ENCODE data around the gene BCL2L2.

BCL2L2 gene

GRCh38 chr14:23360496-23360895 is 53.9 kb downstream of the BCL2L2 start:
- no peak overlapping the region for H3K4me3 ChIP-seq (ENCODE audit: insufficient read depth, low read length, poor library complexity, severe bottlenecking)
- TF ChIP-seq EZH2phosphoT487 (conservative IDR thresholded peaks at IDR 0.05; ENCODE audit: low read length) (no peak), CTCF (IDR thresholded peaks at IDR 0.05; ENCODE audit: insufficient read depth, low read length, poor library complexity, severe bottlenecking) (no peak)
- H3K27ac ChIP-seq (ENCODE audit: low read depth, low read length) = no peak overlapping the region
- H3F3A ChIP-seq (ENCODE audit: insufficient read depth) = no peaks in the 10 kb centered on the region
- H3K27me3 ChIP-seq (ENCODE audit: low read length) = no peaks in the 10 kb centered on the region
- H4K20me1 ChIP-seq (ENCODE audit: low read depth, low read length) = no peaks in the 10 kb centered on the region
- H3K9me3 ChIP-seq (ENCODE audit: insufficient read depth, low read length) = no peaks in the 10 kb centered on the region
- no peak overlapping the region for H3K9ac ChIP-seq (ENCODE audit: low read length)
- no peaks in the 10 kb centered on the region for H3K9me2 ChIP-seq (replicated peaks; ENCODE audit: insufficient read depth, low read length)
- no peak overlapping the region for H3K4me2 ChIP-seq (ENCODE audit: low read depth, low read length, poor library complexity, severe bottlenecking)
- no peaks in the 10 kb centered on the region for H3K79me2 ChIP-seq (ENCODE audit: insufficient read depth, low read length)
- no peak overlapping the region for H2AFZ ChIP-seq (ENCODE audit: low read depth, low read length, severe bottlenecking)
- no peaks in the 10 kb centered on the region for H3K36me3 ChIP-seq (ENCODE audit: low read length)

- Histone ChIP-seq H4K20me1 (ENCODE audit: low read depth, low read length) (no peaks in the 10 kb centered on the region), H3K79me2 (ENCODE audit: insufficient read depth, low read length) (no peaks in the 10 kb centered on the region), H3K36me3 (ENCODE audit: low read length) (no peaks in the 10 kb centered on the region), H3K27me3 (ENCODE audit: low read length) (no peaks in the 10 kb centered on the region), H3F3A (ENCODE audit: insufficient read depth) (no peaks in the 10 kb centered on the region), H3K27ac (ENCODE audit: low read depth, low read length) (no peak overlapping the region), H3K9me2 (replicated peaks; ENCODE audit: insufficient read depth, low read length) (no peaks in the 10 kb centered on the region), H3K4me2 (ENCODE audit: low read depth, low read length, poor library complexity, severe bottlenecking) (no peak overlapping the region), H3K9ac (ENCODE audit: low read length) (no peak overlapping the region), H3K9me3 (ENCODE audit: insufficient read depth, low read length) (no peaks in the 10 kb centered on the region), H3K4me3 (ENCODE audit: insufficient read depth, low read length, poor library complexity, severe bottlenecking) (no peak overlapping the region), H2AFZ (ENCODE audit: low read depth, low read length, severe bottlenecking) (no peak overlapping the region)
- no peak for TF ChIP-seq EZH2phosphoT487 (conservative IDR thresholded peaks at IDR 0.05; ENCODE audit: low read length)
- TF ChIP-seq CTCF (IDR thresholded peaks at IDR 0.05; ENCODE audit: insufficient read depth, low read length, poor library complexity, severe bottlenecking) = no peak
Measured at GRCh38 chr14:23361320-23361719, 54.7 kb downstream of the BCL2L2 start.
